ENCODE data around the gene ODF4. TPM values are rescaled to one million over a fixed set of nuclear protein-coding genes. Genes with fewer than 3 reads are reported as not detected.

The ODF4 gene
- polyA plus RNA-seq, 1 of the 3 experiments (the other 2 are of a cell fraction) = not detected

- TF ChIP-seq USF1 (IDR thresholded peaks at IDR 0.05; ENCODE audit: borderline replicate concordance, low read depth) (no peak), POLR2AphosphoS5 (IDR thresholded peaks at IDR 0.05; ENCODE audit: low read depth, low read length) (no peak)
These were observed 25.5 kb downstream of the ODF4 start (continued) for GRCh38 chr17:8365143-8365542.

- ChIA-PET CTCF (no interaction called here), POLR2A (no interaction called here)
- no peak for DNase-seq
- no peak overlapping the region for H3K9ac ChIP-seq
- WGBS (ENCODE audit: low lambda C conversion rate) = 16% methylated on average over 2 of the region's 2 CpGs
- H3K9me3 ChIP-seq = no peaks in the 10 kb centered on the region
- peaks cover 18 to 23% of the 10 kb centered on the region in 2 experiments for H3K36me3 ChIP-seq (replicated peaks in 1 of 2; ENCODE audit: control insufficient read depth in 1 of 2, insufficient read depth in 2 of 2, low read length in 1 of 2)
- no peaks in the 10 kb centered on the region for H4K20me1 ChIP-seq (ENCODE audit: insufficient read depth)
- H3K27me3 ChIP-seq (ENCODE audit: insufficient read depth) = no peaks in the 10 kb centered on the region
- H2AFZ ChIP-seq (ENCODE audit: low read depth) = no peak overlapping the region
- H3K4me2 ChIP-seq = peak overlapping the region; percentile 40; the same call in 1 of the 2 replicates
- H3K79me2 ChIP-seq (ENCODE audit: insufficient read depth) = no peaks in the 10 kb centered on the region
- no peaks in the 10 kb centered on the region for H3K9me2 ChIP-seq
- H3K27ac ChIP-seq (ENCODE audit: low read depth in 2 of 2, low read length in 1 of 2) = peak overlapping the region; percentile 40 to 57; a peak in 3 of 4 replicates
- peaks cover 0 to 5% of the 10 kb centered on the region in 2 experiments; a peak in 2 of 4 replicates for H3K4me1 ChIP-seq (ENCODE audit: control insufficient read depth in 1 of 2, insufficient read depth in 2 of 2, low read depth in 1 of 2, low read length in 1 of 2)
- no peak overlapping the region for H3K4me3 ChIP-seq (ENCODE audit: low read depth in 2 of 2, low read length in 1 of 2)
- peaks cover 14% of the 10 kb centered on the region for H3F3A ChIP-seq (replicated peaks; ENCODE audit: insufficient read depth)
- TF ChIP-seq FOSL2 (IDR thresholded peaks at IDR 0.05; ENCODE audit: borderline replicate concordance, low read depth) = 0 out of 2 replicates have a peak, but pooled peaks have one; percentile 2
- TF ChIP-seq MXI1 (IDR thresholded peaks at IDR 0.05; ENCODE audit: low read depth, low read length) = no peak
- TF ChIP-seq EP300 (IDR thresholded peaks at IDR 0.05; ENCODE audit: borderline replicate concordance in 1 of 2, low read depth in 1 of 2, low read length in 1 of 2) = peak in 1 of 2 experiments; percentile 44; a peak in 1 of 4 replicates
- TF ChIP-seq USF1 (IDR thresholded peaks at IDR 0.05; ENCODE audit: borderline replicate concordance, low read depth) = no peak
- TF ChIP-seq GATA2 (CRISPR knock-in tag; IDR thresholded peaks at IDR 0.05) = no peak
- no peak for TF ChIP-seq MEF2A (IDR thresholded peaks at IDR 0.05; ENCODE audit: borderline replicate concordance, low read depth)
- peak; percentile 72 for TF ChIP-seq TCF12 (IDR thresholded peaks at IDR 0.05)
- no peak for TF ChIP-seq USF2 (IDR thresholded peaks at IDR 0.05; ENCODE audit: borderline replicate concordance, low read depth, low read length)
- TF ChIP-seq TAF1 (IDR thresholded peaks at IDR 0.05; ENCODE audit: borderline replicate concordance, low read depth, low read length) = no peak
- no peak for TF ChIP-seq CHD2 (IDR thresholded peaks at IDR 0.05; ENCODE audit: low read length, partially characterized antibody)
- no peak for TF ChIP-seq FOXM1 (IDR thresholded peaks at IDR 0.05; ENCODE audit: low read depth)
- no peak for TF ChIP-seq CTCF (IDR thresholded peaks at IDR 0.05)
- no peak; the same call in 1 of the 2 replicates for TF ChIP-seq JUND (IDR thresholded peaks at IDR 0.05)
- no peak for TF ChIP-seq GABPA (IDR thresholded peaks at IDR 0.05; ENCODE audit: low read depth)
- peak; percentile 56; the same call in 1 of the 2 replicates for TF ChIP-seq POLR2AphosphoS5 (IDR thresholded peaks at IDR 0.05; ENCODE audit: low read depth, low read length)
- TF ChIP-seq TEAD4 (IDR thresholded peaks at IDR 0.05; ENCODE audit: borderline replicate concordance, insufficient read depth) = peak; percentile 50; the same call in 1 of the 2 replicates
- TF ChIP-seq SMC3 (IDR thresholded peaks at IDR 0.05; ENCODE audit: low read depth, low read length) = no peak
- no peak for TF ChIP-seq REST (IDR thresholded peaks at IDR 0.05; ENCODE audit: low read depth, low read length)
- no peak for TF ChIP-seq EZH2phosphoT487 (IDR thresholded peaks at IDR 0.05; ENCODE audit: borderline replicate concordance, low read depth)
- peak; percentile 58 for TF ChIP-seq PBX3 (IDR thresholded peaks at IDR 0.05)
- peak; percentile 64; the same call in 1 of the 2 replicates for TF ChIP-seq NFIC (IDR thresholded peaks at IDR 0.05; ENCODE audit: borderline replicate concordance)
These were observed 26.6 kb downstream of the ODF4 start for GRCh38 chr17:8366231-8366630.
